T-cell (primary cell): ENCODE data around the gene SOWAHA. TPM values are rescaled to one million over a fixed set of nuclear protein-coding genes. Genes with fewer than 3 reads are reported as not detected.

Experiments
- ATAC-seq, 4 experiments: fragments of 200-7000 bp in 3 of 4; fragments of 150-1000 bp in 1 of 4; cut with Tn5 transposase; replicated peaks in 1 of 4; 1 replicate in 3 of 4; 2 replicates in 1 of 4; pipeline ENCODE4 v1.10.0; 2021; ENCODE audit warnings: moderate library complexity in 3 of 4, mild to moderate bottlenecking in 2 of 4, moderate number of reproducible peaks in 1 of 4
- CTCF ChIA-PET, 2 donors: fragments of 300-600 bp; sonication (Branson Sonifier 250); formaldehyde crosslinking; loops; one replicate each; lab custom pipeline; 2022; ENCODE audit warnings: antibody characterized with exemption in 2 of 2; lab: Charles Lee
- POLR2A ChIA-PET, 2 donors: fragments of 300-600 bp; sonication (Branson Sonifier 250); formaldehyde crosslinking; loops; one replicate each; lab custom pipeline; 2022; ENCODE audit warnings: antibody characterized with exemption in 2 of 2; lab: Charles Lee
- DNase-seq, 35 experiments: peaks; one replicate each; pipeline versions ENCODE4 v3.0.0 to v3.0.0-alpha.2; 2013 to 2023
- H3K27ac ChIP-seq: one replicate; pipeline ENCODE4 v1.5.1; 2013; ENCODE audit warnings: low read length
- H3K27me3 ChIP-seq, 2 experiments: replicated peaks in 1 of 2; 1 replicate in 1 of 2; 2 replicates in 1 of 2; pipeline versions ENCODE4 v1.6.1 to v1.7.0; 2013; ENCODE audit warnings: low read length in 1 of 2, mixed read lengths in 1 of 2; ENCODE audit not compliant: control insufficient read depth in 2 of 2, insufficient read depth in 2 of 2; ENCODE audit errors: extremely low read depth in 1 of 2
- H3K36me3 ChIP-seq, 2 donors: 1 replicate in 1 of 2; 2 replicates in 1 of 2; pipeline versions ENCODE4 v1.6.1 to v1.7.0; 2013; ENCODE audit warnings: low read length in 1 of 2; ENCODE audit not compliant: control insufficient read depth in 2 of 2, insufficient read depth in 1 of 2; ENCODE audit errors: extremely low read depth in 1 of 2
- H3K4me1 ChIP-seq, 2 experiments: 1 replicate in 1 of 2; 2 replicates in 1 of 2; pipeline versions ENCODE4 v1.6.1 to v1.7.0; 2013; ENCODE audit warnings: low read length in 2 of 2, mixed read lengths in 1 of 2; ENCODE audit not compliant: insufficient read depth in 2 of 2, control insufficient read depth in 1 of 2; ENCODE audit errors: extremely low read depth in 1 of 2
- H3K4me3 ChIP-seq, 2 donors: 1 replicate in 1 of 2; 2 replicates in 1 of 2; pipeline versions ENCODE4 v1.5.1 to v1.7.0; 2013; ENCODE audit warnings: mild to moderate bottlenecking in 2 of 2, low read length in 1 of 2, moderate library complexity in 1 of 2; ENCODE audit not compliant: control insufficient read depth in 1 of 2; ENCODE audit errors: extremely low read depth in 1 of 2
- H3K9me3 ChIP-seq: 2 replicates; pipeline ENCODE4 v1.7.0; 2013
- H3K27ac Mint-ChIP-seq, 2 donors: one replicate each; pipeline ENCODE4 v1.8.0; 2020 to 2021; ENCODE audit warnings: mild to moderate bottlenecking in 2 of 2, mixed read lengths in 2 of 2
- H3K27me3 Mint-ChIP-seq, 2 donors: one replicate each; pipeline ENCODE4 v1.8.0; 2021 to 2022; ENCODE audit warnings: mixed read lengths in 2 of 2
- H3K36me3 Mint-ChIP-seq: one replicate; pipeline ENCODE4 v1.8.0; 2021; ENCODE audit warnings: mixed read lengths
- H3K4me1 Mint-ChIP-seq, 3 donors: one replicate each; pipeline ENCODE4 v1.8.0; 2020 to 2022; ENCODE audit warnings: mixed read lengths in 3 of 3, mild to moderate bottlenecking in 1 of 3
- H3K4me3 Mint-ChIP-seq, 3 donors: one replicate each; pipeline ENCODE4 v1.8.0; 2020 to 2022; ENCODE audit warnings: mild to moderate bottlenecking in 3 of 3, mixed read lengths in 3 of 3, moderate library complexity in 3 of 3
- H3K9me3 Mint-ChIP-seq, 3 donors: one replicate each; pipeline ENCODE4 v1.8.0; 2020 to 2022; ENCODE audit warnings: mixed read lengths in 3 of 3
- WGBS: methylation state at CpG from one replicate; pipeline ENCODE4 v1.1.5; 2013; ENCODE audit warnings: missing lambda C conversion rate; ENCODE audit not compliant: insufficient coverage; 5-methylcytosine and 5-hydroxymethylcytosine counted together
- total RNA-seq, 35 experiments: library from RNA in 6 of 35; stranded (reverse) in 6 of 35; fragments of 120-200 nt in 1 of 35; gene quantifications; one replicate each; pipeline versions ENCODE4 v1.2.1 to v1.2.4 and lab custom pipeline; 2013 to 2026

Gene SOWAHA
- total RNA-seq, 5 donors from 2014 or later (not counting 1 experiment from before 2014, with no cell fraction given), result not detected

DNA sequence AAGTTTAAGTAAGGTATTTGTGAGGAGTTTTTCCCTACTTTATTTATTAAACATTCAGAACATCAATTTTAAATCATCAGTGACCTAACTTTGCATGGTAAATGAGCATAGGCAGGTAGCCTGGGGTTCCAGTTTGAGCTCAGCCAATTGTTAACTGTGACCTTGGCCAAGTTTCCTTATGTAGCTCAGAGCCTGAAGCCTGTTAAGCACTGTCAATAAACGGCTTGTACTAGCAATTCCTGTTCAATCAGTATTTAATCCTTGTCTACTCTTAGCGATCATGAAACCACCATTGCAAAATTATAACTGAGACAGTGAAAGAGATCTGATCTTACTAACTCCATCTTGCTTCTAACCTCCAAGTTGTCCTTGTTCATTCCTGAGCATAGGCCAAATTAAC is 4.7 kb upstream of the SOWAHA start:
- ChIA-PET CTCF (interaction anchor here (0.5 to 1.6 kb wide), 2 partner anchors 12 to 1012 kb away, joined by 3 to 5 read pairs; no protein-coding TSS in a partner anchor), POLR2A (interaction anchor here in 1 of 2 donors (0.6 kb wide), 1 partner anchor 669 kb away, joined by 3 read pairs; no protein-coding TSS in a partner anchor)
- Mint-ChIP-seq H3K4me3 (no peak overlapping the region), H3K36me3 (no peaks in the 10 kb centered on the region), H3K27me3 (peaks cover 69 to 79% of the 10 kb centered on the region in 2 donors), H3K4me1 (peaks cover 10% of the 10 kb centered on the region in 3 donors), H3K9me3 (no peaks in the 10 kb centered on the region), H3K27ac (no peak overlapping the region)
- 50% methylated on average over 1 of the region's 2 CpGs for WGBS
- H3K4me3 ChIP-seq, result no peak overlapping the region
- no peaks in the 10 kb centered on the region for H3K36me3 ChIP-seq
- DNase-seq (no peak), ATAC-seq (no peak)
- peaks cover 10 to 39% of the 10 kb centered on the region in 2 experiments for H3K27me3 ChIP-seq
- H3K9me3 ChIP-seq, result no peaks in the 10 kb centered on the region
- peaks cover 2 to 4% of the 10 kb centered on the region in 2 experiments for H3K4me1 ChIP-seq
- no peak overlapping the region for H3K27ac ChIP-seq

- no peak overlapping the region for H3K27ac ChIP-seq
- ChIA-PET CTCF (interaction anchor here in 1 of 2 donors (1.0 kb wide), 1 partner anchor 11 kb away, joined by 4 read pairs; no protein-coding TSS in a partner anchor), POLR2A (interaction anchor here in 1 of 2 donors (0.6 kb wide), 1 partner anchor 668 kb away, joined by 3 read pairs; no protein-coding TSS in a partner anchor)
- ATAC-seq, result no peak
- H3K9me3 ChIP-seq, result no peaks in the 10 kb centered on the region
- Mint-ChIP-seq H3K27ac (no peak overlapping the region), H3K9me3 (no peaks in the 10 kb centered on the region), H3K4me3 (no peak overlapping the region), H3K4me1 (peaks cover 10% of the 10 kb centered on the region in 3 donors), H3K27me3 (peaks cover 66 to 75% of the 10 kb centered on the region in 2 donors), H3K36me3 (no peaks in the 10 kb centered on the region)
- H3K36me3 ChIP-seq, result no peaks in the 10 kb centered on the region
- H3K4me1 ChIP-seq, result peaks cover 2 to 8% of the 10 kb centered on the region in 2 experiments
- peaks cover 10 to 41% of the 10 kb centered on the region in 2 experiments for H3K27me3 ChIP-seq
- WGBS, result no CpG with 5 or more reads among the region's 3 CpGs
- DNase-seq, result no peak
- no peak overlapping the region for H3K4me3 ChIP-seq
These were observed 4.2 kb upstream of the SOWAHA start for GRCh38 chr5:132808866-132809265.

GRCh38 chr5:132810605-132811004 is 2.5 kb upstream of the SOWAHA start:
- 75% methylated on average over 2 of the region's 5 CpGs for WGBS
- ChIA-PET CTCF (interaction anchor here (0.6 kb wide), 2 partner anchors 64 to 764 kb away, joined by 5 to 6 read pairs; no protein-coding TSS in a partner anchor), POLR2A (interaction anchor here in 1 of 2 donors (0.7 kb wide), 1 partner anchor 305 kb away, joined by 3 read pairs; no protein-coding TSS in a partner anchor)
- Histone ChIP-seq H3K4me1 (peaks cover 2 to 10% of the 10 kb centered on the region in 2 experiments), H3K27ac (no peak overlapping the region), H3K4me3 (no peak overlapping the region), H3K9me3 (no peaks in the 10 kb centered on the region), H3K36me3 (no peaks in the 10 kb centered on the region), H3K27me3 (peaks cover 10 to 41% of the 10 kb centered on the region in 2 experiments)
- ATAC-seq (no peak), DNase-seq (no peak)
- Mint-ChIP-seq H3K4me3 (no peak overlapping the region), H3K27me3 (peaks cover 51 to 67% of the 10 kb centered on the region in 2 donors), H3K27ac (no peak overlapping the region), H3K4me1 (peaks cover 10 to 13% (median 10%) of the 10 kb centered on the region in 3 donors), H3K9me3 (no peaks in the 10 kb centered on the region), H3K36me3 (no peaks in the 10 kb centered on the region)

GRCh38 chr5:132812123-132812765 is 858 bp upstream of the SOWAHA start:
- Mint-ChIP-seq H3K27ac (peak overlapping the region in 1 of 2 donors; percentile 19), H3K4me1 (peaks cover 10 to 13% (median 10%) of the 10 kb centered on the region in 3 donors), H3K4me3 (peak overlapping the region; percentile 74 to 80 (median 77)), H3K9me3 (no peaks in the 10 kb centered on the region), H3K27me3 (peaks cover 49 to 56% of the 10 kb centered on the region in 2 donors), H3K36me3 (no peaks in the 10 kb centered on the region)
- peaks cover 2 to 10% of the 10 kb centered on the region in 2 experiments for H3K4me1 ChIP-seq
- ChIA-PET POLR2A (no interaction called here), CTCF (no interaction called here)
- 58% methylated on average over 9 of the region's 18 CpGs for WGBS
- H3K27me3 ChIP-seq, result peaks cover 10 to 33% of the 10 kb centered on the region in 2 experiments
- H3K4me3 ChIP-seq, result no peak overlapping the region
- H3K36me3 ChIP-seq, result no peaks in the 10 kb centered on the region
- no peak overlapping the region for H3K27ac ChIP-seq
- DNase-seq (no peak), ATAC-seq (no peak)
- no peaks in the 10 kb centered on the region for H3K9me3 ChIP-seq

DNA sequence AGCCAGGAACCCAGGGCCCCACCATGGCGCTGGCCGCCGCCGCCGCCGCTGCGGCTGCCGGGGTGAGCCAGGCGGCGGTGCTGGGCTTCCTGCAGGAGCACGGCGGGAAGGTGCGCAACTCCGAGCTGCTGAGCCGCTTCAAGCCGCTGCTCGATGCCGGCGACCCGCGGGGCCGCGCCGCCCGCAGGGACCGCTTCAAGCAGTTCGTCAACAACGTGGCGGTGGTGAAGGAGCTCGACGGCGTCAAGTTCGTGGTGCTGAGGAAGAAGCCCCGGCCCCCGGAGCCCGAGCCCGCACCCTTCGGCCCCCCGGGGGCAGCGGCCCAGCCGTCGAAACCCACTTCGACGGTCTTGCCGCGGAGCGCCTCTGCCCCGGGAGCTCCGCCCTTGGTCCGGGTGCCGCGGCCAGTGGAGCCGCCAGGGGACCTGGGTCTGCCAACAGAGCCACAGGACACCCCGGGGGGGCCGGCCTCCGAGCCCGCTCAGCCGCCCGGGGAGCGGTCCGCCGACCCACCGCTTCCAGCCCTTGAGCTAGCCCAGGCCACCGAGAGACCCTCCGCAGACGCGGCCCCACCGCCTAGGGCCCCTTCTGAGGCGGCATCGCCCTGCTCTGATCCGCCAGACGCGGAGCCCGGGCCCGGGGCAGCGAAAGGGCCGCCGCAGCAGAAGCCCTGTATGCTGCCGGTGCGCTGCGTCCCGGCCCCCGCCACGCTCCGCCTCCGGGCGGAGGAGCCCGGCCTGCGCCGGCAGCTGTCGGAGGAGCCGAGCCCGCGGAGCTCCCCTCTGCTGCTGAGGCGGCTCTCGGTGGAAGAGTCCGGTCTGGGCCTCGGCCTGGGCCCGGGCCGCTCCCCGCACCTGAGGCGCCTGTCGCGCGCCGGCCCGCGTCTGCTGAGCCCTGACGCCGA is 749 bp downstream of the SOWAHA start:
- H3K36me3 Mint-ChIP-seq, result no peaks in the 10 kb centered on the region
- Histone ChIP-seq H3K27me3 (peaks cover 8 to 38% of the 10 kb centered on the region in 2 experiments), H3K9me3 (no peaks in the 10 kb centered on the region), H3K4me3 (peak overlapping the region; percentile 19 to 66), H3K36me3 (no peaks in the 10 kb centered on the region), H3K4me1 (peaks cover 2 to 10% of the 10 kb centered on the region in 2 experiments), H3K27ac (no peak overlapping the region)
- ChIA-PET CTCF (interaction anchor here in 1 of 2 donors (0.5 to 1.3 kb wide), 3 partner anchors 15 to 1937 kb away, joined by 3 to 4 read pairs (median 4); no protein-coding TSS in a partner anchor), POLR2A (interaction anchor here in 1 of 2 donors (0.6 kb wide), 1 partner anchor 201 kb away, joined by 3 read pairs; no protein-coding TSS in a partner anchor)
- H3K9me3 Mint-ChIP-seq, result no peaks in the 10 kb centered on the region
- WGBS, result 13% methylated on average over 108 of the region's 110 CpGs
- H3K27me3 Mint-ChIP-seq, result peaks cover 40 to 51% of the 10 kb centered on the region in 2 donors
- peak overlapping the region in 2 of 3 donors; percentile 45 to 80 for H3K4me3 Mint-ChIP-seq
- H3K27ac Mint-ChIP-seq, result no peak overlapping the region
- H3K4me1 Mint-ChIP-seq, result peaks cover 10 to 13% (median 10%) of the 10 kb centered on the region in 3 donors
- DNase-seq (peak in 14 of 35 experiments; percentile 16 to 60 (median 33)), ATAC-seq (peak; percentile 69 to 74 (median 70))
